ENCODE results near the gene HJV. TPM values are rescaled to one million over a fixed set of nuclear protein-coding genes. Genes with fewer than 3 reads are reported as not detected.

Gene HJV
- total and polyA plus RNA-seq, 2 of the 4 experiments (the other 2 are of a cell fraction), result not detected

DNA sequence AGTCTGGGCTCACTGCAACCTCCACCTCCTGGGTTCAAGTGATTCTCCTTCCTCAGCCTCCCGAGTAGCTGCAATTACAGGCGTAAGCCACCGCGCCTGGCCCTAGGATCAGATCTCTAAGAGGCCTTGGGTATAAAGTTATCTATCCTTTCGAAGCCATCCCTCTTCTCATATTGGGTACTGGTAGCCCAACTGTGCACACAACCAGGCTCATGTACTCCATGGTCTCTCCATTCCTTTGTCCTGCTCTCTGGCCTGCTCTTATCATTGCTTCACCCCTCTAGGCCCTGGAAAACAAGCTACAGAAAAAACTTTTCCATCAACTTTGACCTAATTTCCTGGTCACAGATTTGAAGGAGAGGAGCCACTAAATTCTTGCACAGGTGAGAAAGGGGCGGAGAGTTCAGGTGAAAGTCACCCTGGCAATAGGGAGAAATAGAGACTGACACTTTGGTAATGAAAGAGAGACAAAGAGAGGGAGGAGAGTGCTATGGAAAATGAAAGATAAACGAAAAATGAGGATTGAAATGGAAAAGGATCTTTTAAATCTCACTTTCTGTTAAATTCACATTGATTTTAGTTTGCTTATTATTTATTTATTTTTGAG lies 31.2 kb downstream of the HJV start:
- Histone ChIP-seq H3K18ac (ENCODE audit: low read depth, low read length) (no peak overlapping the region), H3K14ac (replicated peaks; ENCODE audit: low read depth, low read length) (no peak overlapping the region), H2BK15ac (ENCODE audit: low read depth, low read length) (no peak overlapping the region), H3K4ac (ENCODE audit: low read depth, low read length) (no peak overlapping the region), H4K8ac (ENCODE audit: low read depth in 2 of 2, low read length in 2 of 2) (no peak overlapping the region), H3K4me1 (ENCODE audit: control insufficient read depth, insufficient read depth, low read length) (peaks cover 12% of the 10 kb centered on the region), H2AFZ (replicated peaks; ENCODE audit: low read length, poor library complexity) (no peak overlapping the region), H4K5ac (ENCODE audit: low read depth, low read length) (no peak overlapping the region), H3K9me3 (ENCODE audit: control insufficient read depth, insufficient read depth, low read length) (no peaks in the 10 kb centered on the region), H2BK120ac (ENCODE audit: low read depth, low read length) (no peak overlapping the region), H3K36me3 (ENCODE audit: control insufficient read depth, insufficient read depth, low read length) (peaks cover 13% of the 10 kb centered on the region), H4K91ac (ENCODE audit: insufficient read depth, low read depth, low read length) (no peak overlapping the region), H3K27me3 (ENCODE audit: control insufficient read depth, insufficient read depth, low read length) (no peaks in the 10 kb centered on the region), H2BK5ac (ENCODE audit: low read depth, low read length, poor library complexity, severe bottlenecking) (no peak overlapping the region), H4K20me1 (ENCODE audit: insufficient read depth, low read length) (peaks cover 12% of the 10 kb centered on the region; the same call in 1 of the 2 replicates), H2BK20ac (ENCODE audit: low read depth, low read length) (no peak overlapping the region), H3K56ac (ENCODE audit: extremely low read depth, insufficient read depth, low read length) (no peak overlapping the region), H2AK5ac (ENCODE audit: low read depth, low read length) (no peak overlapping the region), H3K9ac (ENCODE audit: low read depth, low read length) (no peak overlapping the region), H3K9me1 (ENCODE audit: insufficient read depth, low read length) (peaks cover 13% of the 10 kb centered on the region), H3K4me2 (ENCODE audit: low read depth, low read length) (no peak overlapping the region), H2AK9ac (replicated peaks; ENCODE audit: low read depth, low read length, poor library complexity) (no peak overlapping the region), H3K27ac (ENCODE audit: insufficient read depth, low read length) (no peak overlapping the region), H3K23ac (ENCODE audit: low read depth, low read length) (no peak overlapping the region), H3K4me3 (ENCODE audit: insufficient read depth, low read depth, low read length) (no peak overlapping the region), H3K79me1 (ENCODE audit: low read depth in 1 of 2, low read length in 2 of 2) (peaks cover 16 to 20% of the 10 kb centered on the region in 2 experiments)
- intact Hi-C loops (cut with micrococcal nuclease) (no loop called here), in situ Hi-C loops (cut with MboI; ENCODE audit: low sequenced_read_pairs) (no loop called here), dilution Hi-C loops (cut with HindIII; ENCODE audit: low sequenced_read_pairs, unreplicated experiment) (no loop called here)
- ChIA-PET POLR2A (ENCODE audit: unreplicated experiment) (interaction anchor here (1.9 kb wide), 1 partner anchor 11 kb away, joined by 11 read pairs; no protein-coding TSS in a partner anchor), CTCF (no interaction called here)
- ATAC-seq (ENCODE audit: low read depth) (no peak), DNase-seq (no peak)
- no peak for TF ChIP-seq CTCF (conservative IDR thresholded peaks at IDR 0.05; ENCODE audit: low read depth, low read length)
- TF ChIP-seq, protein P1, sequence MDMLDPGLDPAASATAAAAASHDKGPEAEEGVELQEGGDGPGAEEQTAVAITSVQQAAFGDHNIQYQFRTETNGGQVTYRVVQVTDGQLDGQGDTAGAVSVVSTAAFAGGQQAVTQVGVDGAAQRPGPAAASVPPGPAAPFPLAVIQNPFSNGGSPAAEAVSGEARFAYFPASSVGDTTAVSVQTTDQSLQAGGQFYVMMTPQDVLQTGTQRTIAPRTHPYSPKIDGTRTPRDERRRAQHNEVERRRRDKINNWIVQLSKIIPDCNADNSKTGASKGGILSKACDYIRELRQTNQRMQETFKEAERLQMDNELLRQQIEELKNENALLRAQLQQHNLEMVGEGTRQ (IDR thresholded peaks at IDR 0.05; ENCODE audit: low read depth, low read length), result no peak
- no peak for TF ChIP-seq MAZ (IDR thresholded peaks at IDR 0.05; ENCODE audit: borderline replicate concordance, low read depth, low read length)
- no peak for TF ChIP-seq CHD1 (IDR thresholded peaks at IDR 0.05; ENCODE audit: low read depth, low read length)
- no peak for TF ChIP-seq CEBPB (IDR thresholded peaks at IDR 0.05; ENCODE audit: low read depth, low read length)
- TF ChIP-seq SMC3 (IDR thresholded peaks at IDR 0.05; ENCODE audit: low read depth, low read length), result no peak
- no peak for TF ChIP-seq BHLHE40 (IDR thresholded peaks at IDR 0.05; ENCODE audit: low read depth, low read length)
- no peak for TF ChIP-seq RCOR1 (IDR thresholded peaks at IDR 0.05; ENCODE audit: insufficient replicate concordance, low read length)
- TF ChIP-seq POLR2A (IDR thresholded peaks at IDR 0.05; ENCODE audit: low read depth, low read length), result no peak
- TF ChIP-seq ELK1 (IDR thresholded peaks at IDR 0.05; ENCODE audit: borderline replicate concordance, low read depth, low read length), result no peak
- no peak for TF ChIP-seq NFE2L2 (IDR thresholded peaks at IDR 0.05; ENCODE audit: low read depth, low read length)
- no peak for TF ChIP-seq MAFK (IDR thresholded peaks at IDR 0.05; ENCODE audit: low read depth, low read length)
- no peak for TF ChIP-seq RFX5 (IDR thresholded peaks at IDR 0.05; ENCODE audit: low read depth, low read length)
- TF ChIP-seq RAD21 (IDR thresholded peaks at IDR 0.05; ENCODE audit: low read length), result no peak
- no peak for TF ChIP-seq MXI1 (IDR thresholded peaks at IDR 0.05; ENCODE audit: borderline replicate concordance, low read depth, low read length)
- WGBS, 2 experiments (ENCODE audit: extremely low coverage in 2 of 2, insufficient read length in 1 of 2), result 81 to 100% methylated on average over 1 to 5 of the region's 7 CpGs
- no TSS peak for BruUV-seq (replicated peaks)

Measured in IMR-90 (cell line).